IPS-15b (cell line): ENCODE results near the gene FBXL4.

Source experiments
- H3K27me3 ChIP-seq: one replicate; pipeline ENCODE4 v1.6.1; 2013; ENCODE audit warnings: low read length; ENCODE audit not compliant: control insufficient read depth, insufficient read depth
- H3K36me3 ChIP-seq: one replicate; pipeline ENCODE4 v1.6.1; 2013; ENCODE audit warnings: low read length; ENCODE audit not compliant: control insufficient read depth, insufficient read depth
- H3K4me1 ChIP-seq: one replicate; pipeline ENCODE4 v1.6.1; 2013; ENCODE audit warnings: mild to moderate bottlenecking, low read length; ENCODE audit not compliant: control insufficient read depth, insufficient read depth
- H3K4me3 ChIP-seq: one replicate; pipeline ENCODE4 v1.5.1; 2013; ENCODE audit warnings: low read depth, low read length
- H3K9ac ChIP-seq: one replicate; pipeline ENCODE4 v1.6.1; 2013; ENCODE audit warnings: low read depth, mild to moderate bottlenecking, low read length
- H3K9me3 ChIP-seq: one replicate; pipeline ENCODE4 v1.6.1; 2013; ENCODE audit warnings: mild to moderate bottlenecking, low read length; ENCODE audit not compliant: control insufficient read depth, insufficient read depth

The FBXL4 gene

GRCh38 chr6:98974309-98974708 lies 26.6 kb upstream of the FBXL4 start:
- Histone ChIP-seq H3K9me3 (no peaks in the 10 kb centered on the region), H3K36me3 (no peaks in the 10 kb centered on the region), H3K27me3 (no peaks in the 10 kb centered on the region), H3K9ac (no peak overlapping the region), H3K4me3 (no peak overlapping the region), H3K4me1 (peaks cover 4% of the 10 kb centered on the region)

GRCh38 chr6:98973571-98973970 lies 25.8 kb upstream of the FBXL4 start:
- no peak overlapping the region for H3K4me3 ChIP-seq
- H3K36me3 ChIP-seq = no peaks in the 10 kb centered on the region
- no peak overlapping the region for H3K9ac ChIP-seq
- H3K4me1 ChIP-seq = peaks cover 4% of the 10 kb centered on the region
- H3K9me3 ChIP-seq = no peaks in the 10 kb centered on the region
- H3K27me3 ChIP-seq = no peaks in the 10 kb centered on the region

- Histone ChIP-seq H3K36me3 (no peaks in the 10 kb centered on the region), H3K4me1 (peaks cover 4% of the 10 kb centered on the region), H3K9ac (no peak overlapping the region), H3K9me3 (no peaks in the 10 kb centered on the region), H3K4me3 (no peak overlapping the region), H3K27me3 (no peaks in the 10 kb centered on the region)
Measured at GRCh38 chr6:98971303-98971702, 23.6 kb upstream of the FBXL4 start.

GRCh38 chr6:98970469-98970868 lies 22.7 kb upstream of the FBXL4 start:
- H3K36me3 ChIP-seq = no peaks in the 10 kb centered on the region
- H3K4me3 ChIP-seq = no peak overlapping the region
- H3K9ac ChIP-seq = no peak overlapping the region
- H3K9me3 ChIP-seq = no peaks in the 10 kb centered on the region
- peaks cover 4% of the 10 kb centered on the region for H3K4me1 ChIP-seq
- H3K27me3 ChIP-seq = no peaks in the 10 kb centered on the region

GRCh38 chr6:98967616-98968015 lies 19.9 kb upstream of the FBXL4 start:
- Histone ChIP-seq H3K9me3 (no peaks in the 10 kb centered on the region), H3K9ac (no peak overlapping the region), H3K4me1 (peaks cover 4% of the 10 kb centered on the region), H3K27me3 (no peaks in the 10 kb centered on the region), H3K36me3 (no peaks in the 10 kb centered on the region), H3K4me3 (no peak overlapping the region)

- no peaks in the 10 kb centered on the region for H3K4me1 ChIP-seq
Measured at GRCh38 chr6:98959631-98960030, 11.9 kb upstream of the FBXL4 start.

GRCh38 chr6:98958776-98959175 lies 11.0 kb upstream of the FBXL4 start:
- no peaks in the 10 kb centered on the region for H3K4me1 ChIP-seq
- no peaks in the 10 kb centered on the region for H3K27me3 ChIP-seq
- no peaks in the 10 kb centered on the region for H3K9me3 ChIP-seq
- no peaks in the 10 kb centered on the region for H3K36me3 ChIP-seq
- no peak overlapping the region for H3K4me3 ChIP-seq
- H3K9ac ChIP-seq = no peak overlapping the region

More at GRCh38 chr6:98959631-98960030, 11.9 kb upstream of the FBXL4 start:
- H3K27me3 ChIP-seq = no peaks in the 10 kb centered on the region
- H3K4me3 ChIP-seq = no peak overlapping the region
- no peaks in the 10 kb centered on the region for H3K36me3 ChIP-seq
- no peak overlapping the region for H3K9ac ChIP-seq
- H3K9me3 ChIP-seq = no peaks in the 10 kb centered on the region

GRCh38 chr6:98957450-98957849 lies 9.7 kb upstream of the FBXL4 start:
- Histone ChIP-seq H3K36me3 (no peaks in the 10 kb centered on the region), H3K9ac (no peak overlapping the region), H3K9me3 (no peaks in the 10 kb centered on the region), H3K27me3 (no peaks in the 10 kb centered on the region), H3K4me1 (no peaks in the 10 kb centered on the region), H3K4me3 (no peak overlapping the region)

- H3K36me3 ChIP-seq = no peaks in the 10 kb centered on the region
- H3K4me3 ChIP-seq = no peak overlapping the region
- no peaks in the 10 kb centered on the region for H3K9me3 ChIP-seq
- H3K4me1 ChIP-seq = peaks cover 6% of the 10 kb centered on the region
- H3K27me3 ChIP-seq = no peaks in the 10 kb centered on the region
- no peak overlapping the region for H3K9ac ChIP-seq
Measured at GRCh38 chr6:98949589-98949988, 1.8 kb upstream of the FBXL4 start.

- H3K4me1 ChIP-seq = peaks cover 6% of the 10 kb centered on the region
- H3K27me3 ChIP-seq = no peaks in the 10 kb centered on the region
Measured at GRCh38 chr6:98946879-98947410, 801 bp downstream of the FBXL4 start.

GRCh38 chr6:98946266-98946878 lies 1.4 kb downstream of the FBXL4 start:
- H3K9me3 ChIP-seq = no peaks in the 10 kb centered on the region
- no peaks in the 10 kb centered on the region for H3K27me3 ChIP-seq
- peak overlapping the region; percentile 91 for H3K4me3 ChIP-seq
- H3K36me3 ChIP-seq = no peaks in the 10 kb centered on the region
- H3K9ac ChIP-seq = no peak overlapping the region
- peaks cover 6% of the 10 kb centered on the region for H3K4me1 ChIP-seq

More at GRCh38 chr6:98946879-98947410, 801 bp downstream of the FBXL4 start:
- H3K4me3 ChIP-seq = peak overlapping the region; percentile 91
- no peaks in the 10 kb centered on the region for H3K36me3 ChIP-seq
- peak overlapping the region; percentile 88 for H3K9ac ChIP-seq
- H3K9me3 ChIP-seq = no peaks in the 10 kb centered on the region

GRCh38 chr6:98945311-98946115 lies 2.2 kb downstream of the FBXL4 start:
- H3K27me3 ChIP-seq = no peaks in the 10 kb centered on the region
- H3K36me3 ChIP-seq = no peaks in the 10 kb centered on the region
- H3K9me3 ChIP-seq = no peaks in the 10 kb centered on the region
- peaks cover 6% of the 10 kb centered on the region for H3K4me1 ChIP-seq
- H3K4me3 ChIP-seq = no peak overlapping the region
- no peak overlapping the region for H3K9ac ChIP-seq
